Cardiac fibroblast (primary cell): ENCODE measurements around the gene STK4.

ENCODE experiments used
- DNase-seq, 2 donors: peaks; one replicate each; pipeline versions ENCODE4 v3.0.0 to v3.0.0-alpha.2; 2010; ENCODE audit warnings: low read depth in 2 of 2
- H3K4me3 ChIP-seq, 2 donors: replicated peaks in 1 of 2; 1 replicate in 1 of 2; 2 replicates in 1 of 2; pipeline ENCODE4 v1.5.1; 2011; ENCODE audit warnings: low read depth in 2 of 2, low read length in 2 of 2, mild to moderate bottlenecking in 2 of 2, moderate library complexity in 1 of 2
- CTCF ChIP-seq: IDR thresholded peaks from one replicate; pipeline ENCODE4 v1.5.1; 2011; ENCODE audit warnings: low read depth, mild to moderate bottlenecking, low read length, inconsistent platforms

The STK4 gene

GRCh38 chr20:45101333-45101850, 135.1 kb downstream of the STK4 start:
- TF ChIP-seq CTCF: no peak
- DNase-seq: no peak
- H3K4me3 ChIP-seq: no peak overlapping the region

GRCh38 chr20:45103072-45103471, 136.8 kb downstream of the STK4 start:
- DNase-seq: no peak
- H3K4me3 ChIP-seq: no peak overlapping the region
- TF ChIP-seq CTCF: no peak

GRCh38 chr20:45104786-45105185, 138.5 kb downstream of the STK4 start:
- peak; percentile 80 to 94 for DNase-seq
- no peak for TF ChIP-seq CTCF
- H3K4me3 ChIP-seq: no peak overlapping the region

- TF ChIP-seq CTCF: no peak
- DNase-seq: peak in 1 of 2 donors; percentile 29
- no peak overlapping the region for H3K4me3 ChIP-seq
Measured at GRCh38 chr20:45105317-45105716, 139.0 kb downstream of the STK4 start.

- TF ChIP-seq CTCF: no peak
- H3K4me3 ChIP-seq: no peak overlapping the region
- no peak for DNase-seq
Measured at GRCh38 chr20:45109634-45110033, 143.3 kb downstream of the STK4 start.

- DNase-seq: no peak
- no peak overlapping the region for H3K4me3 ChIP-seq
- no peak for TF ChIP-seq CTCF
Measured at GRCh38 chr20:45110301-45110700, 144.0 kb downstream of the STK4 start.

GRCh38 chr20:45111285-45111684, 145.0 kb downstream of the STK4 start:
- TF ChIP-seq CTCF: no peak

More at GRCh38 chr20:45111285-45111684, 145.0 kb downstream of the STK4 start:
- no peak for DNase-seq
- H3K4me3 ChIP-seq: no peak overlapping the region
